Measurements from ENCODE around the gene EML4.

GRCh38 chr2:42137125-42137841, 31.9 kb upstream of the EML4 start:
- no peak for TF ChIP-seq EZH2 (IDR thresholded peaks at IDR 0.05; ENCODE audit: borderline replicate concordance, low read depth, low read length, severe bottlenecking)
- TF ChIP-seq CTCF (IDR thresholded peaks at IDR 0.05; ENCODE audit: borderline replicate concordance, extremely low read depth, low read length, poor library complexity, severe bottlenecking), result no peak
